ENCODE results near the gene KCNH2. TPM values are rescaled to one million over a fixed set of nuclear protein-coding genes. Genes with fewer than 3 reads are reported as not detected.
A peak's percentile ranks its signal among the peaks of the same experiment; 100 is the strongest.

Gene KCNH2
- total RNA-seq, 2 donors from 2014 or later, result 2.2 to 5.6 TPM

DNA sequence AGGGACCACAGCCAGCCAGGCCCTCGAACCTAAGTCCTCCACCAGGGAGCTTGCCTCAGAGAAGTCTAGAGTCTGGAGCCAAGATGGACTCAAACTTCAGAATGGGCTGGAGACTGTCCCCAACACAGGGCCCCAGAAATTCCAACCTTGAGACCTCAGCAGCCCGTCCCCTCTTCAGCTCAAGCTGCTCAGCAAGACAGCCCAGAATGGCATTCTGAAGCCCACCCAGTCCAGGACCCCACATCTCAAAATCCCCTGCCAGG is 15.9 kb downstream of the KCNH2 start:
- H3K36me3 Mint-ChIP-seq (ENCODE audit: low read depth), result peaks cover 8% of the 10 kb centered on the region
- H3K4me1 Mint-ChIP-seq, result peaks cover 28% of the 10 kb centered on the region
- peaks cover 21% of the 10 kb centered on the region for H3K27me3 Mint-ChIP-seq
- ATAC-seq (no peak), DNase-seq (no peak)
- H3K4me3 Mint-ChIP-seq, result no peak overlapping the region
- no peaks in the 10 kb centered on the region for H3K9me3 ChIP-seq (ENCODE audit: control insufficient read depth, low read length, poor library complexity, severe bottlenecking)
- no peak overlapping the region for H3K27ac Mint-ChIP-seq

DNA sequence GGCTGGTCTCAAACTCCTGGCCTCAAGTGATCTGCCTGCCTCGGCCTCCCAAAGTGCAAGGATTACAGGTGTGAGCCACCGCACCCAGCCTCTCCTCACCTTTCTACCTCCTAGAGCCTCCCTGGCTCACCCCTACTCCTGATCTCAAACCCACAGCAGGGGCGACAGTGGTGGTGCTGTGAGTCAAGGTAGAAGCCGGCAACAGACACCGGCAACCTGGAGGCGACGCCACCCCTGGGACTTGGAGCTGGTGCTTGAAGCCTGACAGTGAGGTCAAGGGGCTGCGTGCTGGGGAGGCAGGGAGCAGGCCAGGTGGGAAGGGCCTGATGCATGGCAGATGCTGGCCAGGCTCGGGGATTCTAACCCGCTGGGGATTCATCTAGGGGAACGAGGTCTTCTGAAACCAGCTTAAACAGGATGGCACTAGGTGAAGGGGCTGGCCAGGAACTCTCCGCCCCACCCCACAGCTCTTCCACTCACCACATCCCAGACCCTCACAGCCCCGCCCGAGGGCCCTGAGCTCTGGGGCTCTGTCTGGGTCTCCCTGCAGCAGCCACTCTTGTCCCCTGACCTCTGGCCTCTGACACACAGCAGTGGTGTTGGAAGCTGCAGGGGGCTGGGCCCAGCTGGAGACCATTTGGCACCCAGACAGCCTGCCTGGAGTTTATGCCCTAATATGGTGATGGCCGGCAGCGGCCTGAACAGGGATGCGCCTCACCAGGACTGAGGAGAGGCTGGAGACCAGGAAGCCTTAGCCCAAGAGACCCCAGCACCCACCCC is 16.4 kb downstream of the KCNH2 start:
- H3K4me1 Mint-ChIP-seq, result peaks cover 29% of the 10 kb centered on the region
- H3K27me3 Mint-ChIP-seq, result peaks cover 26% of the 10 kb centered on the region
- no peak for ATAC-seq
- DNase-seq, result no peak
- H3K36me3 Mint-ChIP-seq (ENCODE audit: low read depth), result peaks cover 12% of the 10 kb centered on the region
- no peaks in the 10 kb centered on the region for H3K9me3 ChIP-seq (ENCODE audit: control insufficient read depth, low read length, poor library complexity, severe bottlenecking)
- H3K4me3 Mint-ChIP-seq, result no peak overlapping the region
- H3K27ac Mint-ChIP-seq, result no peak overlapping the region

DNA sequence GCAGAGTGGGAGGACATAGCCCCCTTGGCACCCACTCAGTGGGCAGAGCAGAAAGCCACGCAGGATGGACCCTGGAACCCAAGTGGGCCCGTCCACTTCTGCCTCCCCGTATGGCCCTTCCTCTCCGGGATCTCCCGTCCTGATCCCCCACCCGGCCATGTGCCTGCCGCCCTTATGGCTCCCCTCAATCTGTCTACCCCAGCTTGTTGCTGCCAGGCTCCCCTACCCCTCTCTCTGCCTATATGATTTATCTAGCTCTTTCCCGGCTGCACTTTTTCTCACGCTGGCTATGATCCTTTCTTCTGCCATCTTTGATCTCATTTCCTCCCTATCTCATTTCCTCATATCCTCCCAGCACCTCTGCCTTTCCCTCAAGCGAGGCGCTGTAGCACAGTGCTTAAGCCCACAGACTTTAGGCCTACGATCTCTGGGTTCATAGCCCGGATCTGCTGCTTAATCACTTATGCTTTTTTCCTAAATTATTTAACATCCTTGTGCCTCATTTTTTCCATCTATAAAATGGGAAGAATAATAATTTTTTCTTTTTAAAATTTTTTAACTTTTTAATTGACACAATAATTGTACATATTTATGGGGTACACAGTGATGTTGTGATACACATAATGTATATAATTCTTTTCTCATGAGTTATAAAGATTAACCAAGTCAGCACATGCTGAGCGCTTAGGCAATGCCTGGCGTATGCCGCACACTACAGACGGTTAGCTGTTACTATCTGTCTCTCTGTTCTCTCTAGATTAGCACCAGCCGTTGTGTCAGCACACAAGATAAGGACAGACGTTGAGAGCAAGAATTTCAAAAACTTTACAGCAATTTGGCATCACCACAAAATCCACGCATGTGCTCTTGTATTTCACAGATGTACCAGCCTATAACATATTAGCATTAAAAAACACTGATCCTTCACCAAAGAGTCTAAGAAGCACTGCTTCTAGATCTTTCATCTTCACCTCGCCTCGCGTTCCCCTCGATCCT is 18.1 kb downstream of the KCNH2 start:
- H3K4me1 Mint-ChIP-seq, result peaks cover 29% of the 10 kb centered on the region
- no peak overlapping the region for H3K4me3 Mint-ChIP-seq
- H3K36me3 Mint-ChIP-seq (ENCODE audit: low read depth), result peaks cover 14% of the 10 kb centered on the region
- ATAC-seq, result peak; percentile 55
- DNase-seq, result no peak
- H3K27me3 Mint-ChIP-seq, result peaks cover 31% of the 10 kb centered on the region
- peak overlapping the region; percentile 47 for H3K27ac Mint-ChIP-seq
- no peaks in the 10 kb centered on the region for H3K9me3 ChIP-seq (ENCODE audit: control insufficient read depth, low read length, poor library complexity, severe bottlenecking)

DNA sequence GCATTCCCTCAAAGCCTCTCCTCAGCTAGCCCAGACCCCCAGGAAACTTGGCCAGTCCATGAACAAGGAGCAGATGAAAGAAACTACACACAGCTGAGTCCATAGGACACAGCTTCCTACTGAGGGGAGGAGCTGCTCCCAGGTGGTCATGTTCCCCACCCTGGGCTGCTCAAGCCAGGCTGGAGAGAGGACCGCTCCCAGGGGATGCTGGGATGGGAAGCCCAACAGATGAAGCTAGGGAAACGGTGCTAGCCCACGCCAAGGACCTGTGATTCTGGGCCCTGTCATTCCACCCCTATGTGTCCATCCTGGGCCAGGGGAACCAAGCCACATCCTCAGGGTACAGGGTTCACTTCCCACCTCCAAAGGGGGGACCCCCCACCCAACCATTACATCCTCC is 19.0 kb downstream of the KCNH2 start:
- ATAC-seq, result no peak
- Mint-ChIP-seq H3K27me3 (peaks cover 31% of the 10 kb centered on the region), H3K4me1 (peaks cover 26% of the 10 kb centered on the region), H3K36me3 (ENCODE audit: low read depth) (peaks cover 14% of the 10 kb centered on the region), H3K27ac (no peak overlapping the region), H3K4me3 (no peak overlapping the region)
- H3K9me3 ChIP-seq (ENCODE audit: control insufficient read depth, low read length, poor library complexity, severe bottlenecking), result no peaks in the 10 kb centered on the region
- DNase-seq, result no peak

DNA sequence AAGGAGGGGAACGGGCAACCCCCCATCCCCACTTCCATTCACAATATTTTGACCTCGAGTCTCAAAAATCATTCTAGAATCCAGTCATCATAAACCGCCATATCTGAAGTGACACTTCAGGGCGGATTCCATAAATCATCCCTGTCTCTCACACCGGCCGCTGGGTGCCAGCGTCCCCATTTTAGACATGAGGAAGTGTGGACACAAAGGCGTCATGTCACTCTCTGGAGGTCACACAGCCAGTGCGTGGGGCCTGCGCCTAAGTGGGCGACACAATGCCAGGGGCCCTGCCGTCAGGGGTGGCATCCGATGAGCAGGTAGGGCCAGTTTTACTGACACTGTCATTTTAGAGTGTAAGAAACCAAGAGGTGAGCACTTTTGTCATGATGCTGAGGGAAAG is 19.5 kb downstream of the KCNH2 start:
- H3K27ac Mint-ChIP-seq, result no peak overlapping the region
- H3K36me3 Mint-ChIP-seq (ENCODE audit: low read depth), result peaks cover 14% of the 10 kb centered on the region
- DNase-seq (no peak), ATAC-seq (no peak)
- H3K27me3 Mint-ChIP-seq, result peaks cover 31% of the 10 kb centered on the region
- no peak overlapping the region for H3K4me3 Mint-ChIP-seq
- peaks cover 26% of the 10 kb centered on the region for H3K4me1 Mint-ChIP-seq
- H3K9me3 ChIP-seq (ENCODE audit: control insufficient read depth, low read length, poor library complexity, severe bottlenecking), result no peaks in the 10 kb centered on the region

DNA sequence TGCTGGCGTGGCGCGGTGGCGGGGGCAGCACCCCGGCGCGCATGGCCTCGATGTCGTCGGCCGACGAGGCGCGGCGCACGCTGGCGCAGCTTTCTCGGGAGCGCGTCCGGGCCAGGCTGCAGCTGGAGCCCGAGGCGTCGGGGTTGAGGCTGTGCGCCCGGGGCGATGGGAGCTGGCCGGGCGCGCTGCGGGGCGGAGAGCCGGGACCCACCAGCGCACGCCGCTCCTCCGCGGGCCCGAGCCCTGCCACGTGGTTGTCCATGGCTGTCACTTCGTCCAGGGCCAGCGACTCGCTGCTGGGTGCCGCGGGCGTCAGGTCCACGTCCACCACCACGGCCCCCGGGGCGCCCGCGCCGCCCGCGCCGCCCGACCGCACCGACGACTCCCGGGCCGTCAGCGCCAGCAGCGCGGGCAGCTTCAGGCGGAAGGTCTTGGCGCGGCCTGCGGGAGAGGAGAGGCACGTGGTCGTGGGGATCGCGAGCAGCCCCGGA is 20.0 kb downstream of the KCNH2 start:
- DNase-seq, result no peak
- Mint-ChIP-seq H3K36me3 (ENCODE audit: low read depth) (peaks cover 14% of the 10 kb centered on the region), H3K27me3 (peaks cover 31% of the 10 kb centered on the region), H3K4me3 (no peak overlapping the region), H3K27ac (no peak overlapping the region), H3K4me1 (peaks cover 24% of the 10 kb centered on the region)
- ATAC-seq, result no peak
- H3K9me3 ChIP-seq (ENCODE audit: control insufficient read depth, low read length, poor library complexity, severe bottlenecking), result no peaks in the 10 kb centered on the region

DNA sequence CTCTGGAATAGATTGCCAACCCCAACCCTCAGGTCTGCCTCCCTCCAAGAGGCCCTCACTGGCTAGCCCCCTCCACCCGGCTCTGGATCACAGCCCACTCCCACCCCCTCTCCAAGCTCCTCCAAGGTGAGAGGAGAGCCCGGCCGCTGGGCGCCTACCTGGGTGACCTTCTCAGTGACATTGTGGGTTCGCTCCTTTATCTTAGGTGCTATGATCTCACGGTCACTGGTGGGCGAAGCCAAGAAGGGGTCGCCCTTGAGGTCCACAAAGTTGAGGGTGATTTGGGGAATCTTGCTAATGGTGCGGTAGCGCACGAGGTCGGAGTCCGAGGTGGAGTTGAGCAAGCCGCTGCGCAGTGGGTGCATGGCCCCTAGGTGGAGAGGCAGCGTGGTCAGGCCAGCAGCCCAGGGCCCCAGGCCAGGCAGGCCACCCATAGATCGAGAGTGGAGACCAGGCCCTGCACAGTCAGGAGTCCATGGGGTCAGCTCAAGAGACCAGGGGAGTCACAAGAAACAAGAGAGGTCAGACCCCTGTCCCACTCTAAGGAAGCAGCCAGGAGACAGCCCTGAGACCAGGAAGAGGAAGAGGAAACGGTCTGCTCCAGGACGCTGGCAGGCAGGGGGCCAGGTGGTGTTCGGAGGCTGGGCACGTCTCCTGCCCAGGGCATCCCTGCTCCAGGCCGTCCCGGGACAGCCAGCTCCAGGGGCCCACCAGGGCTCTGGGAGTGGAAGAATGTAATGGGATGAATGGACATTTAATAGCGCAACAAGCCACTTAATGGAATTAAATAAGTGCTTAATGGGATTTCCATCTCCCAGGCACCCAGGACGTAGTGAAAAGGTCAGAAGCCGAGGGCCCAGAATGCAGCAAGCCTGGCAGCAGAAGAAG is 20.7 kb downstream of the KCNH2 start:
- Mint-ChIP-seq H3K27ac (no peak overlapping the region), H3K27me3 (peaks cover 31% of the 10 kb centered on the region), H3K36me3 (ENCODE audit: low read depth) (peaks cover 12% of the 10 kb centered on the region), H3K4me1 (peaks cover 21% of the 10 kb centered on the region), H3K4me3 (no peak overlapping the region)
- ATAC-seq (no peak), DNase-seq (no peak)
- H3K9me3 ChIP-seq (ENCODE audit: control insufficient read depth, low read length, poor library complexity, severe bottlenecking), result no peaks in the 10 kb centered on the region

DNA sequence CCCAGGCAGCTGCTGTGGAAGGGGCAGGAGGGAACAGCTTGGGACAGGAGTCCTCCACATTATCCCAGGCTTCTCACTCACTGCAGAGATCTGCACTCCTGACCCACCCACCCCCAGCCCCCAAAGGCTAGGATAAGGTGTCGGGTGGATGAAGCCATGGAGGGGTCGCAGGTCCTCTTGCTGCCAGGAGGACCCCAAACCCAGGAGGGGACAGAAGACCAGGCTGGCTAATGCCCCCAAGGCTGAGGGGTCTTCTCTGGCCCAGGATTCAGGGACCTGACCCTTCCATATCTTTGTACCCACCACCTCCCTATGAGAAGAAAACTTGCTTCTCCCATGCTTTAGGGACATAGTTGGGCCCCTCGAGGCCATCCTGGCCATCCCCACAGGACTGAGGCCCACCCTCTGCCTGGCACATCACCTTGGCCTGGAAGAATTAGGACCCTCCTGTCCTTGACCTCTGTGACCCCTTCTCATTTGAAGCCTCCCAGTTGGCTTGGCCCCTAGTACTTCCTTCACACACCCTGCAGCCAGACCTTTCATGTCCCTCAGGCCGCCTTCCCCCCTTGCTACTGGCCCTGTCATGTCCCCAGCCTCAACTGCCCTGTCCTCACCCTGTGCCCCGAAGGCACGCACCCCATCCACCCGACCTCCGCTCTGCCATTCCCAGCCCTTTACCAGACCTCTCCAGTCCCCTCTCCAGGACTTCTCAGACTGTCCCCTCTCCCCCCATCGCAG is 21.6 kb downstream of the KCNH2 start:
- ATAC-seq (no peak), DNase-seq (no peak)
- peaks cover 12% of the 10 kb centered on the region for H3K36me3 Mint-ChIP-seq (ENCODE audit: low read depth)
- peaks cover 21% of the 10 kb centered on the region for H3K4me1 Mint-ChIP-seq
- H3K4me3 Mint-ChIP-seq, result no peak overlapping the region
- H3K9me3 ChIP-seq (ENCODE audit: control insufficient read depth, low read length, poor library complexity, severe bottlenecking), result no peaks in the 10 kb centered on the region
- no peak overlapping the region for H3K27ac Mint-ChIP-seq
- peaks cover 31% of the 10 kb centered on the region for H3K27me3 Mint-ChIP-seq

DNA sequence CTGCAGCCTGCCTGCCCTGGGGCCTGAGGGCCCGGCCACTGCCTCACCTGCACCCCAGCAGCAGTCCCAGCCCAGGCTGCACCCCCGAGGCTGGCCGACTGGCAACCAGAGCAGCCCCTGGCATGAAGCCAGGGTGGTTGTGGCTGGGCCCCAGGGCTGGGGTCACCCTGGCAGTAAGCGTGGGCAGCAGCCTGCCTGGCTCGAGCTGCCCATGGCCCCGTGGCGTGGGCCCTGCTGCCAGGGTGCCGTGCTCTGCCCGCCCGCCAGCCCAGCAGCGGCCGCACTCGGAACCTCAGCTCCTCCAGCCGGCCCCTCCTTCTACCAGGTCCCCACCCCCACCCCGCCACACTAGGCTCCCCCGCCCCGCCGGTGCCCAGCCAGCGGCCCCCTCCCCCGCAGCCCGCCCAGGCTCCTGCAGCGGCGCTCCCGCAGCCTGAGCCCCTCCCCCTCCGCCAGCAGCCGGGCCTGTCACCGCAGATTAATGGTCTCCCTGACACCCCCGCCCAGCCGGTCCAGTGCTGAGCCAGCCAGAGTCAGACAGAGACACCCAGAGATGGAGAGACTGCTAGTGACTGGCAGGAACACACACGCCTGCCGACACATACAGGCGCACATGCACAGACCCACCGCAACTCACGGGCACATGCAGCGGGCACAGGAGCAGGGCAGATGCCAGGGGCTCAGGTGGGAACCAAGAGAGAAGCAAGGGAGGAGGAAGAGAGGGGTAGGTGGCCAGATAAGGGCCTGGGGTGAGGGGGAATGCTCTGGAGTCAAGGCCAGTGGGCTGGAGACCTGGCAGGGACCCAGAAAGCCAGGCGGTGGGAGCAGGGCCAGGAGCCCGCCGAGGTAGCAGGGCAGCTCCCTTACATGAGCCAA is 22.4 kb downstream of the KCNH2 start:
- ATAC-seq (no peak), DNase-seq (no peak)
- peaks cover 31% of the 10 kb centered on the region for H3K27me3 Mint-ChIP-seq
- no peak overlapping the region for H3K27ac Mint-ChIP-seq
- peaks cover 12% of the 10 kb centered on the region for H3K36me3 Mint-ChIP-seq (ENCODE audit: low read depth)
- no peaks in the 10 kb centered on the region for H3K9me3 ChIP-seq (ENCODE audit: control insufficient read depth, low read length, poor library complexity, severe bottlenecking)
- no peak overlapping the region for H3K4me3 Mint-ChIP-seq
- peaks cover 21% of the 10 kb centered on the region for H3K4me1 Mint-ChIP-seq

DNA sequence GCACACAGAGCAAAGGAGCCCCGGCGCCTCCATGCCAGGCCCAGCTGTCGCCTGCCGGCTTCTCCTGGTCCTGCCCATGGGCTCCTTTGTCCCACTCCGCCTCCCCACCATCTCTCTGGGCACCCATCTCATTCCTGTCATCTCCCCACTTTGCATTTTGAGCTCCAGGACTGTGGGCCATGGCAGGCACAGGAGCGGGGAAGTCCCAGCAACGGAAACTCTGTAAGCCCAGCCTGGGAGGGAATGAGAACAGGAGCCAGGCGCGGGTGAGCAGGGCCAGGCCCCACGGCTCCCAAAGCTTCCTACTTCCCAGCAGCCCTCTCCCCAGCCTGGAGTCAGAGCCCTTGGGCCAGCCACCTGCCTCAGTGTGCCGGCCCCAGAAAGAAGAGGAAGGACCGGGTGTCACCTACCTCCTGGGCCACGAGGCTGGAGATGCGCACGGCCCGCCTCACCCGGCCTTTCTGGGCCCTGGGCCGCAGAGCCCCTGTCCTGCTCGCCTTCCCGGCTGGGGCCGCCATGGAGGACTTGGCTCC is 23.1 kb downstream of the KCNH2 start:
- ATAC-seq, result no peak
- H3K9me3 ChIP-seq (ENCODE audit: control insufficient read depth, low read length, poor library complexity, severe bottlenecking), result no peaks in the 10 kb centered on the region
- Mint-ChIP-seq H3K4me3 (no peak overlapping the region), H3K27ac (no peak overlapping the region), H3K36me3 (ENCODE audit: low read depth) (peaks cover 12% of the 10 kb centered on the region), H3K4me1 (peaks cover 17% of the 10 kb centered on the region), H3K27me3 (peaks cover 30% of the 10 kb centered on the region)
- DNase-seq, result no peak

DNA sequence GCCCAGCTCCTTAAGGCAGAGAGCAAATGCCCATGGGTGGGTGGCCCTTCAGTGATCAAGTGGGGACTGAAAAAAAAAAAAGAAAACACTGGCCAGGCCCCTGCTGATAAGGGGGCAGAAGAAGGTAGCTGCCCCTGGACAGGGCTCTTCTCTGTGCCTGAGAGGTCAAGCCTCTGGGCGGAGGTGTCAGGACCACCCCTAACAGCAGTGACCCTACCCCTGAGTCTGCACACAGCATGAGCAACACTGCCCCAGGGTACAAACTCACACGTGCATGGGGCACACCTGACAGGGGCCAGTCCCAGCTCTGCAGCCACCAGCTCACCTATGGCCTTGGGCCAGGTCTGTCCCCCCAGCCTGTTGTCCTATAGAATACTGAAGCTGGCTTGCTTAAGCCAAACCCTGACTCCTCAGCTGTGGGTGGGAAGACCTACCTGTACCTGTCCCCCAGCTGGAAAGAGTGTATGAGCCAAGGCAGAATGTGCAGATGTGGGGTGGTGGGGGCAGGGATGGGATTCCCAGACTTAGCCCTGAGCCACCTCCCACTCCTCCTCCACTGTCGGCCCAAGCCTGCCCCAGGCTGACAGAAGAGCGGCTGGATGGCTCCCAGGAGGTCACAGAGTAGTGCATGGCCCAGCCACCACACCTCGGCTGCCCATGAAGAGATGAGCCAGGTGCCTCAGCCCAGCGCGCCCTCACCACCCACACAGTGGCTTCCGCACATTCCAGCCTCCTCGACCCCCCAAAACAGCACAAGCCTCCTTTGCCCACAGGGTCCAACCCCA is 23.7 kb downstream of the KCNH2 start:
- Mint-ChIP-seq H3K27me3 (peaks cover 23% of the 10 kb centered on the region), H3K4me3 (no peak overlapping the region), H3K4me1 (peaks cover 10% of the 10 kb centered on the region), H3K36me3 (ENCODE audit: low read depth) (peaks cover 10% of the 10 kb centered on the region), H3K27ac (no peak overlapping the region)
- DNase-seq, result no peak
- no peaks in the 10 kb centered on the region for H3K9me3 ChIP-seq (ENCODE audit: control insufficient read depth, low read length, poor library complexity, severe bottlenecking)
- ATAC-seq, result no peak
